Activated CD4-positive, alpha-beta T cell treated with anti-CD3 and anti-CD28 coated beads, Interleukin-2, amount 10 ng/mL, durations not matched to agents 24 days and 14 days (primary cell): ENCODE results near the gene LRRC19. TPM values are rescaled to one million over a fixed set of nuclear protein-coding genes. Genes with fewer than 3 reads are reported as not detected.
A peak's percentile ranks its signal among the peaks of the same experiment; 100 is the strongest.

Experiments used
- DNase-seq: peaks from one replicate; pipeline ENCODE4 v3.0.0; 2022
- H3K27ac Mint-ChIP-seq: one replicate; pipeline ENCODE4 v1.8.0; 2022; ENCODE audit warnings: mild to moderate bottlenecking, mixed read lengths
- H3K27me3 Mint-ChIP-seq: one replicate; pipeline ENCODE4 v1.8.0; 2022; ENCODE audit warnings: mixed read lengths
- H3K36me3 Mint-ChIP-seq: one replicate; pipeline ENCODE4 v1.8.0; 2022; ENCODE audit warnings: low read depth, mild to moderate bottlenecking, mixed read lengths
- H3K4me1 Mint-ChIP-seq: one replicate; pipeline ENCODE4 v1.8.0; 2021; ENCODE audit warnings: mixed read lengths
- H3K4me3 Mint-ChIP-seq: one replicate; pipeline ENCODE4 v1.8.0; 2022; ENCODE audit warnings: mild to moderate bottlenecking, moderate library complexity, mixed read lengths
- H3K9me3 Mint-ChIP-seq: one replicate; pipeline ENCODE4 v1.8.0; 2021; ENCODE audit warnings: mixed read lengths
- intact Hi-C: fragments of 100-400 bp; cut with micrococcal nuclease; formaldehyde crosslinking; loops from one replicate; pipeline ENCODE4 v1.15.1; 2023
- total RNA-seq: library from RNA; stranded (reverse); gene quantifications from 2 replicates; pipeline ENCODE4 v1.2.3, GENCODE V29; 2022

Gene LRRC19, protein sequence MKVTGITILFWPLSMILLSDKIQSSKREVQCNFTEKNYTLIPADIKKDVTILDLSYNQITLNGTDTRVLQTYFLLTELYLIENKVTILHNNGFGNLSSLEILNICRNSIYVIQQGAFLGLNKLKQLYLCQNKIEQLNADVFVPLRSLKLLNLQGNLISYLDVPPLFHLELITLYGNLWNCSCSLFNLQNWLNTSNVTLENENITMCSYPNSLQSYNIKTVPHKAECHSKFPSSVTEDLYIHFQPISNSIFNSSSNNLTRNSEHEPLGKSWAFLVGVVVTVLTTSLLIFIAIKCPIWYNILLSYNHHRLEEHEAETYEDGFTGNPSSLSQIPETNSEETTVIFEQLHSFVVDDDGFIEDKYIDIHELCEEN
- not detected in 2 replicates for total RNA-seq

DNA sequence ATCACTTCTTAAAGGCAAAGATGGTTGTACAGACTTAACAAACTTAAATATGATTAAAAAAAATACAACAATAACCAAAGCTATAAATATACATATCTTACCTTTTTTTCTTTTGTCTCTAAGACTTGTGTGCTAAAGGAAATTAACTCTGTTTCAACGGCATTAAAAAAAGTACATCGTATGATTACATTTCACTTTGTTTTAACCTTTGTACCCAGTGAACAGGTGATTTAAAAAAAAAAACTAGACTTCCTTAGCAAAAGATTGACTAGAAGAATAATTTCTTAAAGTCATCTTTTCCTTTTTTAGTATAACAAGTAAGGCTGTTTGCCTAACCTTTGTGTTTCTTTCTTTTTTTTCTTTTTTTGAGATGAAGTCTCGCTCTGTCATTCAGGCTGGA is at the start of gene LRRC19:
LRRC19 (minus strand) TSS at position 182 of the 400 bp plus-strand sequence. CDS start 5,978 bp downstream, outside the sequence.
- Mint-ChIP-seq H3K27ac (no peak within 1 kb of the TSS), H3K9me3 (no peaks in the 10 kb centered on the region), H3K4me3 (no peak within 1 kb of the TSS), H3K36me3 (no peaks in the 10 kb centered on the region), H3K4me1 (no peaks in the 10 kb centered on the region), H3K27me3 (no peaks in the 10 kb centered on the region)
- DNase-seq, result no peak
- intact Hi-C loops, result no loop called here

DNA sequence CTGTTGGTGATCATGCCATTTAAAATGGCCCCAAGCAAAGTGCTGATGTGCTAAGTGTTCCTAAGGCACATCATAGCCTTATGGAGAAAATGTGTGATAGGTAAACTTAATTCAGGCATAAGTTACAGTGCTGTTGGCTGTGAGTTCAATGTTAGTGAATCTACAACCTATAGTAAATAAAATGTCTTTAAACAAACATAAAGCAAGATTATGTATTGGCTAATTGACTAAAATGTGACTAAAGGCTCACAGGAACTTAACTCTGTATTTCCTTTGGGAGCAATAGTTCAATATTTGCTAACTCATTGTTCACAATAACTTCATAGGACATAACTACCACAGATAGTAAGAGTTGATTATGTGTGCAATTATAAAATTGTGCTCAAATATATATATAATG is 49.4 kb upstream of the LRRC19 start:
- Mint-ChIP-seq H3K9me3 (no peaks in the 10 kb centered on the region), H3K27me3 (no peaks in the 10 kb centered on the region), H3K4me3 (no peak overlapping the region), H3K36me3 (no peaks in the 10 kb centered on the region), H3K27ac (no peak overlapping the region), H3K4me1 (no peaks in the 10 kb centered on the region)
- intact Hi-C loops, result no loop called here
- DNase-seq, result no peak

DNA sequence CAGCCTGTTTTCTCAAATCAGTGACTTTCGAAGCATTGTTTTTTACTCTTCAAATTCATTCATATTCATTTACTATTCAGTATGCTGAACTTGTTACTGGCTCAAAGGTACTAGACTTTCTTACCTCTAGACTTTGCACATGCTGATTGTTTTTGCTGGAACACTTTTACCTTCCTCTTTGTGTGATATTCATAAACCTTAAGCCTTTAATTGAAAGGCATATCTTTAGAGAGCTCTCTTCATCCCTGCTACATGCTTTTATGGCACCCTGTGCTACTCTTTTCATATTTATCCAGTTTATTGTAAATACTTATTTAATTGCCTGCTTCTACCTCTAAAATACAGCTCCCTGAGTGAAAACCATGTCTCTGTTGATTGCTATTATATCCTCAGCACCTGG is 48.7 kb upstream of the LRRC19 start:
- Mint-ChIP-seq H3K4me3 (no peak overlapping the region), H3K27ac (no peak overlapping the region), H3K27me3 (no peaks in the 10 kb centered on the region), H3K4me1 (no peaks in the 10 kb centered on the region), H3K9me3 (no peaks in the 10 kb centered on the region), H3K36me3 (no peaks in the 10 kb centered on the region)
- no peak for DNase-seq
- intact Hi-C loops, result no loop called here

DNA sequence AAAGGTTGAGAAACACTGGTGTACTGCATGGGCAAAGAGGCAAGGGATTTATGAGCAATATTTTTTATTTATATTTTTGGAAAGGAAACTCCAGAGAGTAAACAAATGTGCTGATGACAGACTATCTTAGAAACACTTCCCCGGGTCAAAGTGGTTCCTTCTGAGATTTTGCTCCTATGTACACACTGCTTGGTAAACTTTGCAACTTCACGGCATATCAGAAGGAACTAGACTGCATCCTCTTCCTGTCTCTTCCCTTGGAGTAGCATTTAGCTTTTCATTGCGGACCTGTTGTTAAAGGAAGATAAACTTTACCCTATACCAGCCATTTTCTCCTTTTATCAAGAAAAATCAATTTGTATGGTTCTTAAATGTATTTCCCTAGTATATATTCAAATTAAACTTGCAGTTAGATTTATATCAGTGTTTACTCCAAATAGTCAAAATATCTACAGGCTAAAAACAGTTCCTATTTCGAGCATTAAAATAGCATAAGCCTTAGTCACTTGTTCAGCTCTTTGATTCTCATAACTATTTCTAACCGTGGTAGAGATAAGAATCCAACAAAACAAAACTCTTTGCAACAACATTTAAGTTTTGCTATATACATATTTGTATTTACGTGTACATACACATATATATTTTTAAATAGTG is 48.0 kb upstream of the LRRC19 start:
- Mint-ChIP-seq H3K36me3 (no peaks in the 10 kb centered on the region), H3K4me3 (no peak overlapping the region), H3K9me3 (no peaks in the 10 kb centered on the region), H3K27ac (no peak overlapping the region), H3K4me1 (no peaks in the 10 kb centered on the region), H3K27me3 (no peaks in the 10 kb centered on the region)
- intact Hi-C loops, result no loop called here
- no peak for DNase-seq

DNA sequence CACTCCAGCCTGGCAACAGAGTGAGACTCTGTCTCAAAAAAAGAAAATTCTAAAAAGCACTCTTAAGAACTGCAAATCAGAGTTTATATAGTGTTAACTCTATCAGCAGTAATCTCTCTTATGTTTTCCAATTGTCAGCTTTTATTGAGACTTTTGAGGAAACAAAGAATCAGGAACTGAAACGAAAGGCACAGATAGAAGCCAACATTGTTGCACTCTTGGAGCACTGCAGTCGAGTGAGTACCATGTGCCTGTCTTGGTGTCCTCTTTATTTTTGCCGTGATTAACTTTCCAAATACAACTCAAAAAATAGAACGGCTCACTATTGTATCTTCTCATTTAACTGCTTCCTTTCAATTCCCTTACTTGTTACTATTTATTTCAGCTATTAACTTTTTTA is 41.7 kb upstream of the LRRC19 start:
- Mint-ChIP-seq H3K4me3 (no peak overlapping the region), H3K4me1 (no peaks in the 10 kb centered on the region), H3K36me3 (no peaks in the 10 kb centered on the region), H3K27me3 (no peaks in the 10 kb centered on the region), H3K9me3 (no peaks in the 10 kb centered on the region), H3K27ac (no peak overlapping the region)
- intact Hi-C loops, result no loop called here
- no peak for DNase-seq

DNA sequence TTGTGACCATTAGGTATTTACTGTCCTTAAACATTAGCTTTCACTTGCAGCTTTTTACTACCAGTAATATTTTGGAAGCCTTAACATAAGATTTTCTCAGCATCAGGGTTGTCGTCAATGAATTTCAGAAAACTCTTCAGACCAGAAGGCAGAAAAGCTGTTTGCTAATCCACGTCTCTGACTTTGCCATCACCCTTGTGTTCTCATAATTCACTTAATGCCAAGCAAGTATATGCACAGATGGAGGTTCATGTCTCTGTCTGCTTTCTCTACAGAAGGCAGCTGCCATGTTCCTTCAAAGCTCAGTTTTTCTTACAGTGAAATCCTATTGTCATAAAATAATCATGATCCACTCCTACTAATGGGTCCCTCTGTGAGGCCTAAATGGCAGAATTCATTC is 37.7 kb upstream of the LRRC19 start:
- Mint-ChIP-seq H3K4me3 (no peak overlapping the region), H3K27me3 (no peaks in the 10 kb centered on the region), H3K36me3 (no peaks in the 10 kb centered on the region), H3K4me1 (no peaks in the 10 kb centered on the region), H3K27ac (no peak overlapping the region), H3K9me3 (no peaks in the 10 kb centered on the region)
- no peak for DNase-seq
- intact Hi-C loops, result no loop called here

DNA sequence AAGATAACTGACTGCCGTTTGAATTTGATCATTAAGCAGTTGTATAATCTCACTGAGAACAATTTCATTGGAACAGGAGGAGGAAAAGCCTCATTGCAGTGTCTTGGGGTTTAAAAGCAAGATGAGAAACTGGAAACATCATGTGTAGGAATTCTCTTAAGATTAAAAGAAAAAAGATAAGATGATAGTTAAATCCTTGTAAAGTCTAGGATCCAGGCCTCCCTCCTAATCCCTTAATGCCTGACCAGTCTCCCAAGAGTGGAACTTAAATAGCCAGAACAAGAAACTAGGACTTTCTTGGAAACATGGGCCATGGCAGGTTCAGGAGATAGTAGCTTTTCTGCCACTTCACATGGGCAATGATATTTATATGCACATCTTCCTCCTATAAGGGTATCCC is 37.0 kb upstream of the LRRC19 start:
- H3K4me1 Mint-ChIP-seq, result no peaks in the 10 kb centered on the region
- no peaks in the 10 kb centered on the region for H3K36me3 Mint-ChIP-seq
- no peaks in the 10 kb centered on the region for H3K27me3 Mint-ChIP-seq
- no peaks in the 10 kb centered on the region for H3K9me3 Mint-ChIP-seq
- DNase-seq, result no peak
- H3K27ac Mint-ChIP-seq, result no peak overlapping the region
- no peak overlapping the region for H3K4me3 Mint-ChIP-seq
- intact Hi-C loops, result no loop called here

DNA sequence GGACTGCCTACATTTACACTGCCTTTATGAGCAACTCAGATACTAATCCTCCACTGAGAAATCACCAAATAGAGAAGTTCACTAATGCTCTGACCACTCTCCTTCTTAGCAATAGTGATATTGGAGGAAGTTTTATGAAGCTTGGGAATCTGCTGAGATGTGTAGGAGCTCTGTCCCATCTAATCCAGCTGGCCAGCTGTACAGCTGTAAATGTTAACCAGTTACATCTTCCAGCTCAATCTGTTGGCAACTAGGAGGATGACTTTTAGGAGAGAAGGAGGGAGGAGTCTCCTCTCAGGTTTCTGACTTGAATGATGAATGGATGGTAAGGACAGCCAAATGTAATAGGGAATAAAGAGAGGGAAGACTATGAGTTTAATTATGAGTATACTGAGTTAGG is 36.3 kb upstream of the LRRC19 start:
- no peaks in the 10 kb centered on the region for H3K9me3 Mint-ChIP-seq
- H3K27me3 Mint-ChIP-seq, result no peaks in the 10 kb centered on the region
- H3K36me3 Mint-ChIP-seq, result no peaks in the 10 kb centered on the region
- H3K27ac Mint-ChIP-seq, result no peak overlapping the region
- H3K4me3 Mint-ChIP-seq, result no peak overlapping the region
- DNase-seq, result no peak
- no peaks in the 10 kb centered on the region for H3K4me1 Mint-ChIP-seq
- intact Hi-C loops, result no loop called here

DNA sequence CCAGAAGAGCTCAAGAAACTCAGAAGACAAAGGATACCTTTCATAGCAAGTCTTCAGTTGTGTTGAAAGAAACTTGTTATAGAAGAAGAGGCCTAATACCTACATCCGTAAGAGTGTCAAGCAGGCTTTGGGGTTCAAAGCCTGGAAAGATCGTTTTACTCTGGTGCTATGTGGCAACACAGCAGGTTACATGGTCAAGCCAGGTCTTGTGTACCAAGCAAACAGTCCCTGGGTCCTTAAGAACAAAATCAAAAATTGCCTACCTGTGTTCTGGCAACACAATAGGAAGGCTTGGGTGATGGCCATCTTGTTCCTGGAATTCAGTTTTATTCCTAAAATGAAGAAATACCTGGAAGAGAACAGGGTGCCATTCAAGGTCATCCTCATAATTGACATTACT is 32.0 kb upstream of the LRRC19 start:
- no peaks in the 10 kb centered on the region for H3K27me3 Mint-ChIP-seq
- no peaks in the 10 kb centered on the region for H3K9me3 Mint-ChIP-seq
- H3K4me1 Mint-ChIP-seq, result no peaks in the 10 kb centered on the region
- H3K4me3 Mint-ChIP-seq, result no peak overlapping the region
- H3K36me3 Mint-ChIP-seq, result no peaks in the 10 kb centered on the region
- H3K27ac Mint-ChIP-seq, result no peak overlapping the region
- no peak for DNase-seq
- intact Hi-C loops, result loop anchor here (10.0 kb wide), 1 partner anchor 57 kb away; no protein-coding TSS in a partner anchor

DNA sequence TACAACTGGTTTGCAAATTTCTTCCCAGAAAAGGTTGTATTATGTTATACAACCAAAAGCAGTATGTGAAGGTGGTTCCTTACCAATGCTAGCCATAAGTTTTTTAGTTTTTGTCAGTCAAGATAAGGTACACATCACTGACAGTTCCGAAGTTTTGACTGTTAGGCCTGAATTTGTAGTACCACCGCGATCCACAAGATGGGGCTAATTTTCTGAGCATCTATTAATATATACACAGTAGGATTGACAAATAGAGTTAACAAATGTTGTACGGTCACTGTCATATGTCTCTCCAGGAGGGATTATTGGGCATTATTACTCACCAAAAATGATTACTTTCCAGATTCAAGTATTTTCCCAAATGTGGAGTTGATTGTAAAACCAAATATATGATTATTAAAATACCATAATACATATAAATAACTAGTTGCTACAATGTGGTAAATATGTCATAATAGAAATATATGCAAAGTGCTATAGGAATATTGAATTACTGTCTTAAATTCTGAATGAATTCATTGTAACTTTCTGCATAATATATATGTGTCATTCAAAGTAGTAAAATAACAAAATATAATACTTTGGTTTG is 28.4 kb upstream of the LRRC19 start:
- intact Hi-C loops, result loop anchor here (1.0 to 10.0 kb wide), 2 partner anchors 61 to 242 kb away; no protein-coding TSS in a partner anchor
- no peaks in the 10 kb centered on the region for H3K27me3 Mint-ChIP-seq
- no peaks in the 10 kb centered on the region for H3K4me1 Mint-ChIP-seq
- DNase-seq, result peak; percentile 83
- H3K9me3 Mint-ChIP-seq, result no peaks in the 10 kb centered on the region
- H3K4me3 Mint-ChIP-seq, result no peak overlapping the region
- no peak overlapping the region for H3K27ac Mint-ChIP-seq
- no peaks in the 10 kb centered on the region for H3K36me3 Mint-ChIP-seq

DNA sequence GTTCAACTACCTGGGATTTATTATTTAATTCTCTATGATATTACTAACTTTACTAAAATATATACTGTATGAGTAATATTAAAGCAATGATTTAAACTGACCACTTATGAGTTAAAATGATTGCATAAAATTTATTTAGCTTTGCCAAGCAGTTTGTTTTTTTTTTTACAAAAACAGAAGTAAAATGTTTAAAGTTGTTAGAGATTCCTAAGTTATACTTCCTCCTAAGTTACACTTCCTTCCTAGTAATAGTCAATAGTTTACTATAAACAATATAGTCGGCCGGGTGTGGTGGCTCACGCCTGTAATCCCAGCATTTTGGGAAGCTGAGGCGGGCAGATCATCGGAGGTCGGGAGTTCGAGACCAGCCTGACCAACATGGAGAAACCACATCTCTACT is 23.7 kb upstream of the LRRC19 start:
- H3K4me3 Mint-ChIP-seq, result no peak overlapping the region
- H3K27me3 Mint-ChIP-seq, result no peaks in the 10 kb centered on the region
- H3K4me1 Mint-ChIP-seq, result no peaks in the 10 kb centered on the region
- peaks cover 3% of the 10 kb centered on the region for H3K9me3 Mint-ChIP-seq
- intact Hi-C loops, result no loop called here
- DNase-seq, result no peak
- H3K36me3 Mint-ChIP-seq, result peaks cover 4% of the 10 kb centered on the region
- no peak overlapping the region for H3K27ac Mint-ChIP-seq

DNA sequence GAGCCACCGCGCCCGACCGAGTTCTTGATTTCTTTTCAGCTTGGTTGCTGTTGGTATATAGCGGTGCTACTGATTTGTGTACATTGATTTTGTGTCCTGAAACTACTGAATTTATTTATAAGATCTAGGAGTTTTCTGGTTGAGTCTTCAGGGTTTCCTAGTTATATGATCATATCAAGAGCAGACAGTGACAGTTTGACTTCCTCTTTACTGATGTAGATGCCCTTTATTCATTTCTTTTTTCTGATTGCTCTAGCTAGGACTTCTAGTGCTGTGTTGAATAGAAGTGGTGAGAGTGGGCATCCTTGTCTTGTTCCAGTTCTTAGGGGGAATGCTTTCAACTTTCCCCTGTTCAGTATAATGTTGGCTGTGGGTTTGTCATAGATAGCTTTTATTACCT is 17.4 kb upstream of the LRRC19 start:
- Mint-ChIP-seq H3K36me3 (peaks cover 17% of the 10 kb centered on the region), H3K4me1 (no peaks in the 10 kb centered on the region), H3K27ac (no peak overlapping the region), H3K9me3 (peaks cover 3% of the 10 kb centered on the region), H3K4me3 (no peak overlapping the region), H3K27me3 (no peaks in the 10 kb centered on the region)
- DNase-seq, result no peak
- intact Hi-C loops, result no loop called here

DNA sequence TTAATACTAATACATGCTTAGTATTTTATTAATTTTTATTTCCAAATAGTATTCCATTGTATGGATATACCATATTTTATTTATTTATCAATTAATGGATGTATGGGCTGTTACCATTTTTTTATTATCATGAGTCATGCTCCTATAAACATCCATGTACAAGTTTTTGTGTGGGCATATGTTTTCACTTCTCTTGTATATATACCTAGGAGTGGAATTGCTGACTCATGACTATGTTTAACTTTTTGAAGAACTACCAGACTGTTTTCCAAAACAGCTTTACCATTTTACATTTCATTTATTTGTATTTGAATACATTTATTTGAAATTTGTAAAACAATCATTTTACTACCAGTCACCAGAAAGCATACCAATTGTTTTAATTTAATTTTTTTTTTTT is 14.1 kb upstream of the LRRC19 start:
- no peak for DNase-seq
- H3K27me3 Mint-ChIP-seq, result no peaks in the 10 kb centered on the region
- intact Hi-C loops, result no loop called here
- peaks cover 17% of the 10 kb centered on the region for H3K36me3 Mint-ChIP-seq
- H3K27ac Mint-ChIP-seq, result no peak overlapping the region
- H3K4me1 Mint-ChIP-seq, result no peaks in the 10 kb centered on the region
- no peak overlapping the region for H3K4me3 Mint-ChIP-seq
- H3K9me3 Mint-ChIP-seq, result no peaks in the 10 kb centered on the region

DNA sequence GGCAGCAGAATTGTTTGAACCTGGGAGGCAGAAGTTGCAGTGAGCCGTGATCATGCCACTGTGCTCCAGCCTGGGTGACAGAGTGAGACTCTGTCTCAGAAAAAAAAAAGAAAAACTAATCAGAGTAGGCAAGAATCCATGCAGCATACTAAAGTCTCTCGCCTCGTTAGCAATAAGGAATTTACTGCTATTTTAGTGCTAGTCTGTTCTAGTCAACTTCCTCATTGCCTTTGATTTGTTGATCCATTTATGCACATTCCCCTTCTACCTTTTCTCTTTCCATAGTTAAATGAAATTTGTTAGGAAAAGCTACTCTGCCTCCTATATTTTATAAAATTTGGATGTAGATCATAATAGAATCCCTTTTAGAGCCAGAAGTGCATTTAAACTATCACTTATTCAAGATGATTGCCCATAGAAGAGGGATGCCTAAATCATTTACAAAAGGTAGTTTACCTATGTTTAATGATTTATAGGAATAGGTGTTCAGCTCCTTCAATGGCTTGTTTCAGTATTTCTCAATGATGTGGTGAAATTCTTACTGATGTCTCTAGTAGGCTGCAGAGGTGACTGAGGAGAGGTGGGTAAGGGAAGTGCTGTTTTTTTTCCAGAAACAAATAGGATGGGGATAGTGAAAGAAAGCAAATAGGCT is 1.9 kb downstream of the LRRC19 start:
- Mint-ChIP-seq H3K36me3 (no peaks in the 10 kb centered on the region), H3K27ac (no peak overlapping the region), H3K9me3 (no peaks in the 10 kb centered on the region), H3K4me3 (no peak overlapping the region), H3K4me1 (no peaks in the 10 kb centered on the region), H3K27me3 (no peaks in the 10 kb centered on the region)
- peak; percentile 0 for DNase-seq
- intact Hi-C loops, result no loop called here
